ENCODE measurements around the gene SLC38A10.

DNA sequence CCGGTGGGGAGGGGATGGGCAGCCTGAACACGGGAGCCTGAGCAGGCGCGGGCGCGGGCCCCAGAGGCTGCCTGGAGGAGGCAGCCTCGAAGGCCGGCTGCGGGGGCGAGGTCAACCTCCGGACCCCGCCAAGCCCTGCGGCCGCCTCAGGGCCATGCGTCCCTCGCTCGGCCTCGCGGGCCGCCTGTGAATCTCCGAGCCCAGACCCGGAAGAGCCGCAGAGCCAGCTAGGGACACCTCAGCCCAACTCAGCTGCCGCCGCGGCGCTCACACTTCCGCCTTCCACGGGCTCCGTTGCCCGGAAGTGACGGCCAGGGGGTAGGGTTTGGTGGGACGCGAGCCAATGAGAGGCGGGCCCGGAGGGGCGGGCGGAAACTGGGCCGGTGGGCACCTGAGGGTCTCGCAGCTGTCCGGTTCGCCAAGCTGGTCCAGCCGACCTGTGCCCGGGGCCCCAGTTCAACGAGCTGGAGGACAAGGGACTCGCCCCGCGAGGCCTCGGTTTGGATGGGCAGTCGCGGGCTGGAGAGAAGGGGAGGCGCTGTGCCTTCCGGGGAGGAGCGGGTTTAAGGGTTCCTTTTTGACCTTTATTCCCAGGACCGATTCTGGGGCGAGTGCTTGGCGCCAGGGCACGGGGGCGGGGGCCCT is at the start of gene SLC38A10:
- TF ChIP-seq, protein P1, sequence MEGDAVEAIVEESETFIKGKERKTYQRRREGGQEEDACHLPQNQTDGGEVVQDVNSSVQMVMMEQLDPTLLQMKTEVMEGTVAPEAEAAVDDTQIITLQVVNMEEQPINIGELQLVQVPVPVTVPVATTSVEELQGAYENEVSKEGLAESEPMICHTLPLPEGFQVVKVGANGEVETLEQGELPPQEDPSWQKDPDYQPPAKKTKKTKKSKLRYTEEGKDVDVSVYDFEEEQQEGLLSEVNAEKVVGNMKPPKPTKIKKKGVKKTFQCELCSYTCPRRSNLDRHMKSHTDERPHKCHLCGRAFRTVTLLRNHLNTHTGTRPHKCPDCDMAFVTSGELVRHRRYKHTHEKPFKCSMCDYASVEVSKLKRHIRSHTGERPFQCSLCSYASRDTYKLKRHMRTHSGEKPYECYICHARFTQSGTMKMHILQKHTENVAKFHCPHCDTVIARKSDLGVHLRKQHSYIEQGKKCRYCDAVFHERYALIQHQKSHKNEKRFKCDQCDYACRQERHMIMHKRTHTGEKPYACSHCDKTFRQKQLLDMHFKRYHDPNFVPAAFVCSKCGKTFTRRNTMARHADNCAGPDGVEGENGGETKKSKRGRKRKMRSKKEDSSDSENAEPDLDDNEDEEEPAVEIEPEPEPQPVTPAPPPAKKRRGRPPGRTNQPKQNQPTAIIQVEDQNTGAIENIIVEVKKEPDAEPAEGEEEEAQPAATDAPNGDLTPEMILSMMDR (IDR thresholded peaks at IDR 0.05; ENCODE audit: low read length) = no peak
- no peak for TF ChIP-seq EZH2 (IDR thresholded peaks at IDR 0.05; ENCODE audit: borderline replicate concordance, low read length)

All from OCI-LY1 (cell line).